Uterus (tissue), 2 donors: Measurements from ENCODE around the gene DNAL4.

Experiments
- POLR2A ChIP-seq, 2 donors: fragments of 450-650 bp; IDR thresholded peaks; one replicate each; pipeline ENCODE4 v1.6.1; 2016; ENCODE audit warnings: antibody characterized with exemption in 2 of 2, mild to moderate bottlenecking in 1 of 2, moderate library complexity in 1 of 2
- TF ChIP-seq, protein P1 (sequence below), 4 experiments: fragments of 200-600 bp in 2 of 4; fragments of 450-650 bp in 2 of 4; sonication (generic) in 2 of 4; IDR thresholded peaks; one replicate each; pipeline ENCODE4 v1.5.1; 2016 to 2019; ENCODE audit warnings: antibody characterized with exemption in 4 of 4, mild to moderate bottlenecking in 2 of 4, moderate library complexity in 1 of 4

- TF ChIP-seq, protein P1, sequence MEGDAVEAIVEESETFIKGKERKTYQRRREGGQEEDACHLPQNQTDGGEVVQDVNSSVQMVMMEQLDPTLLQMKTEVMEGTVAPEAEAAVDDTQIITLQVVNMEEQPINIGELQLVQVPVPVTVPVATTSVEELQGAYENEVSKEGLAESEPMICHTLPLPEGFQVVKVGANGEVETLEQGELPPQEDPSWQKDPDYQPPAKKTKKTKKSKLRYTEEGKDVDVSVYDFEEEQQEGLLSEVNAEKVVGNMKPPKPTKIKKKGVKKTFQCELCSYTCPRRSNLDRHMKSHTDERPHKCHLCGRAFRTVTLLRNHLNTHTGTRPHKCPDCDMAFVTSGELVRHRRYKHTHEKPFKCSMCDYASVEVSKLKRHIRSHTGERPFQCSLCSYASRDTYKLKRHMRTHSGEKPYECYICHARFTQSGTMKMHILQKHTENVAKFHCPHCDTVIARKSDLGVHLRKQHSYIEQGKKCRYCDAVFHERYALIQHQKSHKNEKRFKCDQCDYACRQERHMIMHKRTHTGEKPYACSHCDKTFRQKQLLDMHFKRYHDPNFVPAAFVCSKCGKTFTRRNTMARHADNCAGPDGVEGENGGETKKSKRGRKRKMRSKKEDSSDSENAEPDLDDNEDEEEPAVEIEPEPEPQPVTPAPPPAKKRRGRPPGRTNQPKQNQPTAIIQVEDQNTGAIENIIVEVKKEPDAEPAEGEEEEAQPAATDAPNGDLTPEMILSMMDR (IDR thresholded peaks at IDR 0.05), result no peak
- no peak for TF ChIP-seq POLR2A (IDR thresholded peaks at IDR 0.05)
Observed at GRCh38 chr22:38748487-38749136, 45.3 kb downstream of the DNAL4 start.
